SK-N-SH (cell line): ENCODE results near the gene NR5A1.

Experiments used
- CTCF ChIP-seq: fragments of 200-600 bp; sonication (generic); IDR thresholded peaks from 2 replicates; pipeline ENCODE4 v1.6.1; 2017; ENCODE audit warnings: antibody characterized with exemption, mild to moderate bottlenecking, moderate library complexity
- ELF1 ChIP-seq: IDR thresholded peaks from 2 replicates; pipeline ENCODE4 v1.4.0; 2012
- EP300 ChIP-seq, 2 experiments: IDR thresholded peaks; 2 replicates each; pipeline versions ENCODE4 v1.4.0 to v1.6.1; 2012; ENCODE audit warnings: borderline replicate concordance in 1 of 2, low read depth in 1 of 2, low read length in 1 of 2
- FOSL2 ChIP-seq: IDR thresholded peaks from 2 replicates; pipeline ENCODE4 v1.4.0; 2012; ENCODE audit warnings: low read depth, mild to moderate bottlenecking, moderate library complexity, borderline replicate concordance
- FOXM1 ChIP-seq: IDR thresholded peaks from 2 replicates; pipeline ENCODE4 v1.4.0; 2012; ENCODE audit warnings: low read depth, mild to moderate bottlenecking
- GABPA ChIP-seq: IDR thresholded peaks from 2 replicates; pipeline ENCODE4 v1.4.0; 2012; ENCODE audit warnings: low read depth, mild to moderate bottlenecking
- MAX ChIP-seq: IDR thresholded peaks from 2 replicates; pipeline ENCODE4 v1.4.0; 2012; ENCODE audit warnings: low read depth
- MXI1 ChIP-seq: IDR thresholded peaks from 2 replicates; pipeline ENCODE4 v1.6.1; 2012; ENCODE audit warnings: mild to moderate bottlenecking, low read depth, low read length, improper control_type of control experiment
- POLR2AphosphoS5 ChIP-seq: IDR thresholded peaks from 2 replicates; pipeline ENCODE4 v1.6.1; 2012; ENCODE audit warnings: low read depth, low read length
- SMC3 ChIP-seq: IDR thresholded peaks from 2 replicates; pipeline ENCODE4 v1.6.1; 2012; ENCODE audit warnings: low read depth, low read length, improper control_type of control experiment
- TAF1 ChIP-seq: IDR thresholded peaks from 2 replicates; pipeline ENCODE4 v1.6.1; 2012; ENCODE audit warnings: low read depth, mild to moderate bottlenecking, low read length, moderate library complexity, borderline replicate concordance
- TCF12 ChIP-seq: IDR thresholded peaks from 2 replicates; pipeline ENCODE4 v1.4.0; 2012

DNA sequence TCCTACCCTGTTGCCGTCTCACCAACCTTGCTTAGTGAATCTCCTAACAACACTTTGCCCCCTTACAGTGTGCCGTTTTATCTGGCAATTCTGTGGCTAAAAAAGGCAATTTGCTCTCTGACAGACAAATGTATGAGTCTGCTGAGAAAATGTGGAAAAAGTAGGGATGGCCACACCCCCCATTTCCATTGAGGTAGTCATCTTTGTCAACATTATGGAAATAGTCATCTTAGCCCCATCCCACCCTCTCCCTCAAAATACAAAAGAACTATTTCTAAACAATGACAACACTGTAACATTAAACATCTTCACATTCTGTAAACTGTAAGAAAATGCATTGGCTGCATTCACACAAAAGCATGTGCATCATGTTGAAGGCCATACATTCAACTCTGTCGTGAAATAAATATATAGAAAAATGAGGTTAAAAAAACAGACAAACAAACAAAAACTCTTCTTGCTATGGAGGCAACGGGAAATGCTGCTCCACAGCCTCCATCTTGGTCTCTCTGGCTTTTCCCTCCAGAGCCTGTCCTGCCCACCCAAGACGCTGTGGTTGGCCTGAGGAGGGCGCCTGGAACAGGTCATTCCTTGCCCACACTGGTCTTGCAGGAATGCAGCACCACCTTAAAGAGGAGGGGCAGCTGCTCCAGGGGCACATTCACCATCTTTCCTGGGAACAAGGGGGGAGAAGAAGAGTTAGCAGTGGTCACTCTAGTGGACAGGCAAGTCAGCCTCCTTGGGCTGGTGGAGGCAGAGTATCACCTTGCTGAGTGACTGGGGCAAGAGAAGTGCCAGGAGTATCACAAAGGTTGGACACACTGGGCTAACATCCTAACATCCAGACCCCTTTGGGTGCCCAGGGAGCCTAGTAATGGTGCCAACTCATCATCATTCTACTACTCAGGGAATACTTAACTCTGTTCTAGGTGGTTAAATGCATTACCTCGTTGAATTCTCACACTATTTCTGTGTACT is 15.2 kb upstream of the NR5A1 start:
- TF ChIP-seq CTCF (no peak), EP300 (IDR thresholded peaks at IDR 0.05; ENCODE audit: borderline replicate concordance in 1 of 2, low read depth in 1 of 2, low read length in 1 of 2) (no peak), MAX (no peak), TAF1 (no peak), GABPA (no peak), ELF1 (no peak), FOXM1 (no peak), TCF12 (no peak), SMC3 (no peak), MXI1 (no peak), FOSL2 (no peak), POLR2AphosphoS5 (no peak)
